ENCODE measurements around the gene ALDH3A2.

Gene ALDH3A2

DNA sequence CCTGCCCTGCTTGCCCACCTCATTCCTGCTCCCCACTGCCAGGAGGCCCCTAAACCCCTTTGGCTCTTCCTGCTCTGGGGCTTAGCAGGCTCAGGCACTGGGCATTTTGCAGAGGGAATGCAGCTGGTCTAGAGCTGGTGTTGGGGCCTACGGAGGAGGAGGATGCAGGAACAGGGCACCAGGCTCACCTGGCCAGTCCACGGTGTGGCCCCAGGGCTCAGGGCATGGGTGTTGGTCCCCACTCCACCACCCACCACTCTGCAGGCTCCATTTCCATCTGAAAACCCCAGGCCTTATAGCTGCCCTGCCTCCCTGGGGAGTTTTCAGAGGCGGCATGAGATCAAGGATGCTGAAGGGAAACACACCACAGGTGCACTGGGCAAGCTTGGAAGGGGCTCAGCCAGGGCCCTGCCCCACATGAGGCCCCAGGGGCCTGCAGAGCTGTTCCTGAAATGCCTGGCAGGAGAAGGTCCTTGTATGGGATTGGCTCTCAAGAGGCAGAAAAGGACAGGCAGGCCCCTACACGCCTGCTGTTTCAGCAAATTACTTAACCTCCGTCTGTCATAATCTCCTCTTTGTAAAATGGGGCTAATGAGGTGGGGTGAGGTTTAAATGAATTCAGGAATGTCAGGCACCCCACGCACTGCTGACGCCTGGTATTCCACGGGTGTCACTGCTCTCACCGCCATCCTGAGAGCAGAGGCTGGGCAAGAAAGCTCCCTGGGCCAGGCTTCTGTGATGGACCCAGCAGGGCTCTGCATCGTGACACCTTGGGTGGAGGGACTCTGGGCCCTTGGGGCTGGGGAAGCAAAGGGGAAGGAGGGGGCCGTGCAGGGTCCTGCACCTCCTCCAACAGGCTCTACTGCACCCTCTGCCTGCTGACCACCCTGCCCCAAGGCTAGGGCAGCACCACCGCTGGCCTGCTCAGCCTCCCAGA is 58.5 kb downstream of the ALDH3A2 start:
- H3K4me3 Mint-ChIP-seq, result no peak overlapping the region
- peaks cover 26% of the 10 kb centered on the region for H3K4me1 Mint-ChIP-seq

DNA sequence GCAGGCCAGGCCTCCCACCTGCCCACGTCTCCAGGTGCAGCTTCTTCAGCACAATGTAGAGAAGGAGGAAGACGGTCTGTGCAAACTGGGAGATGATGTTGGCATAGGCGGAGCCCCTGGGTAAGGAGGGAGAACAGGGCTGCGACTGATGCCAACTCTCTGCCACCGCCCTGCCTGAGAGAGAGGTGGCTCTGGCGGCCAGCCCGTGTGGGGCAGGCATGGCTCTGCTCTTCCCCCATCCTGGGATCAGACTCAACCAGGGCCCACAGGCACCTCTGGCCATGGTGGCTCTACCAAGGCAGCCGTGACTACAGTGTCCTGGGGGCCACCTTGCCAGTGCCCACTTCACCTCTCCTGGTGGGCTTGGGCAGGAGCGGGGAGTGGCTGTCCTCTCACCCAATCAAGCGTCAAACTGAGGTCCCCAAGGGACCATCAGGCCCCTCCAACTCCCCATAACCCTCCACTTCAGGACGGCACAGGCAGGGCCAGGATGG is 59.2 kb downstream of the ALDH3A2 start:
- Mint-ChIP-seq H3K9me3 (no peaks in the 10 kb centered on the region), H3K27me3 (ENCODE audit: low read depth) (no peaks in the 10 kb centered on the region), H3K27ac (no peak overlapping the region), H3K4me1 (peaks cover 19% of the 10 kb centered on the region), H3K4me3 (no peak overlapping the region), H3K36me3 (ENCODE audit: low read depth) (no peaks in the 10 kb centered on the region)
- TF ChIP-seq, protein P1, sequence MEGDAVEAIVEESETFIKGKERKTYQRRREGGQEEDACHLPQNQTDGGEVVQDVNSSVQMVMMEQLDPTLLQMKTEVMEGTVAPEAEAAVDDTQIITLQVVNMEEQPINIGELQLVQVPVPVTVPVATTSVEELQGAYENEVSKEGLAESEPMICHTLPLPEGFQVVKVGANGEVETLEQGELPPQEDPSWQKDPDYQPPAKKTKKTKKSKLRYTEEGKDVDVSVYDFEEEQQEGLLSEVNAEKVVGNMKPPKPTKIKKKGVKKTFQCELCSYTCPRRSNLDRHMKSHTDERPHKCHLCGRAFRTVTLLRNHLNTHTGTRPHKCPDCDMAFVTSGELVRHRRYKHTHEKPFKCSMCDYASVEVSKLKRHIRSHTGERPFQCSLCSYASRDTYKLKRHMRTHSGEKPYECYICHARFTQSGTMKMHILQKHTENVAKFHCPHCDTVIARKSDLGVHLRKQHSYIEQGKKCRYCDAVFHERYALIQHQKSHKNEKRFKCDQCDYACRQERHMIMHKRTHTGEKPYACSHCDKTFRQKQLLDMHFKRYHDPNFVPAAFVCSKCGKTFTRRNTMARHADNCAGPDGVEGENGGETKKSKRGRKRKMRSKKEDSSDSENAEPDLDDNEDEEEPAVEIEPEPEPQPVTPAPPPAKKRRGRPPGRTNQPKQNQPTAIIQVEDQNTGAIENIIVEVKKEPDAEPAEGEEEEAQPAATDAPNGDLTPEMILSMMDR (IDR thresholded peaks at IDR 0.05; ENCODE audit: unreplicated experiment in 3 of 3), result no peak

More for the DNA sequence above, 58.5 kb downstream of the ALDH3A2 start:
- no peaks in the 10 kb centered on the region for H3K36me3 Mint-ChIP-seq (ENCODE audit: low read depth)
- TF ChIP-seq, protein P1 (IDR thresholded peaks at IDR 0.05; ENCODE audit: unreplicated experiment in 3 of 3), result no peak
- H3K27me3 Mint-ChIP-seq (ENCODE audit: low read depth), result no peaks in the 10 kb centered on the region
- no peaks in the 10 kb centered on the region for H3K9me3 Mint-ChIP-seq
- peak overlapping the region in 1 of 3 experiments; percentile 20 for H3K27ac Mint-ChIP-seq

DNA sequence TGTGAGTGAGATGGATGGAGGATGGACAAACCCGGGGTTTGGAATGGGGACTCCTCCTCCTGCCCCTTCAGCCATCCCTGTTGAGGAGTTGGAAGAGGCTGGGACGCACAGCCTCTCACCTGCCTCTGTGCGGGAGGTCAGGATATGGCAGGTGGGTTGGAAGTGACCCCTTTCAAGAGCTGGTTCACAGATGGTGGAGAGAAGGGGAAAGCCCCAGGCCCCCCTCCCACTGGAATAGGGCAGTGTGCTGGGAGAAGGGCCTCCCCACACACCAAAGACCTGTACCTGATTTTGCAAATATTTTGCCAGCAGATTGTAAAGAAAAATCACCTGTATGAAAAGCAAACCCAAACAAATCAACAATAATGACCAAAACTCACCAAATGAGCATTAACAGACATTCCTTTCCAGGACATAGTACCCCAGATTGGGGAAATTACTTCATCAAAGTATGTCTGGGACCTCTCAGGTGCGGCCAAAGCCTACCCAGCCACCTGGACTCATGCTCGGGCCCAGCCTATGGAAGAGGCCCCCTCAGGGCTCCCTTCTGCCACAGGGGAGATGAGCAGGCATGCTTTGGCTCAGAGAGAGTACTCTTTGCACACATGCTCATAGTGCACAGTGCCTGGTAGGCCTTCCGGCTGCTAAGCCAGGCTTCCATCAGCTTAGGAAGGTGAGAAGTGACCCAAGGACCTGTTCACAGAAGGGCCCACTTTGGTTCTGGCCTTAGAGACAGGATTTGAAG is 60.1 kb downstream of the ALDH3A2 start:
- Mint-ChIP-seq H3K27me3 (ENCODE audit: low read depth) (no peaks in the 10 kb centered on the region), H3K9me3 (no peaks in the 10 kb centered on the region)
- TF ChIP-seq, protein P1 (IDR thresholded peaks at IDR 0.05; ENCODE audit: unreplicated experiment in 3 of 3), result no peak

DNA sequence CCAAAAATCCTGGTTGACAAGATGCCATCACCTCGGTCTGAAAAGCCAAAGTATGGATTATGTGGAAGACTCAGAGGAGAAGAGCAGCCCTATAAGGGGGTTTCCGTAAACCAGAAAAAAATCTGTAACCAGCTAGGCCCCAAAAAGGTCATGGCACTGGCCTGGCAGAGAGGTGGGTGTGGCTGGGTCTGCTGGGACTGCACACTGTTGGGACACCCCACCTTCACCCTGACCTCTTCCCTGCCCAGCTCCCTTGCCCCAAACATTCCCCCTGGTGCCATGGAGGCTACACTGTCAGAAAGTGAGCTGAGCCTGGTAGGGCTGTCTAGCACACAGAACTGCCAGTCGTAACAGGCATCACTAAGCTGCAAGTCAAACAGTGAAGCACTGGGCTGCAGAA is 61.3 kb downstream of the ALDH3A2 start:
- no peak overlapping the region for H3K27ac Mint-ChIP-seq
- no peaks in the 10 kb centered on the region for H3K27me3 Mint-ChIP-seq (ENCODE audit: low read depth)
- TF ChIP-seq, protein P1 (IDR thresholded peaks at IDR 0.05; ENCODE audit: unreplicated experiment in 3 of 3), result no peak
- H3K4me1 Mint-ChIP-seq, result no peaks in the 10 kb centered on the region
- H3K4me3 Mint-ChIP-seq, result no peak overlapping the region
- H3K36me3 Mint-ChIP-seq (ENCODE audit: low read depth), result no peaks in the 10 kb centered on the region
- H3K9me3 Mint-ChIP-seq, result no peaks in the 10 kb centered on the region

More for the DNA sequence above, 60.1 kb downstream of the ALDH3A2 start:
- H3K36me3 Mint-ChIP-seq (ENCODE audit: low read depth), result no peaks in the 10 kb centered on the region
- peaks cover 11% of the 10 kb centered on the region for H3K4me1 Mint-ChIP-seq
- H3K27ac Mint-ChIP-seq, result peak overlapping the region in 2 of 3 experiments; percentile 23 to 61
- H3K4me3 Mint-ChIP-seq, result no peak overlapping the region

DNA sequence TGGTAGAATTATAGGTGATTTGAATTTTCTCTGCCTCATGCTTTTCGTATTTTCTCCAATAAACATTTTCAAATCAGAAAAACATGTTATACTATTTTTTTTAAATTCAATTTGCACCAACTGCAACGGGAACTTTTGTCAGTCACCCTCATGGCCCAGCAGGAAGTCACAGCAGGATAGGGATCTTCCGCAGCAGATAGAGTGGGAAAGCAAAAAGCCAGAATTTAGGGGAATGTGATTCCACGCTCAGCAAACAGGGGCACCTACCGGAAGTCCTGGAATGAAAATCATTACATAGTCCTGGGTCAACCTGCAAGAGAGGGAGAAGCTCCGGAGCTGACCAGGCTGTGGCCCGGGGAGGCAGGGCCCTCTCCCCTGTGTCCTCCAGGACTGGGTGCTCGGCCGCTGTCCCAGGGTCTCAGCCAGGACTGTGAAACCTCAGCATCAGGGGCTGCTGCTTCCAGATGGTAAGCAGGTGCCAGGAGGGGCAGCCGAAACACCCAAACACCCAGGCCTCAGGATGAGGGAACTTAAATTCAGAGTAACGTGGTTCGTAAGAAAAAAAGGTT is 64.0 kb downstream of the ALDH3A2 start:
- no peak overlapping the region for H3K27ac Mint-ChIP-seq
- TF ChIP-seq, protein P1 (IDR thresholded peaks at IDR 0.05; ENCODE audit: unreplicated experiment in 3 of 3), result no peak

More for the DNA sequence above, 64.0 kb downstream of the ALDH3A2 start:
- Mint-ChIP-seq H3K9me3 (no peaks in the 10 kb centered on the region), H3K4me3 (no peak overlapping the region), H3K4me1 (peaks cover under 1% of the 10 kb centered on the region), H3K27me3 (ENCODE audit: low read depth) (no peaks in the 10 kb centered on the region), H3K36me3 (ENCODE audit: low read depth) (no peaks in the 10 kb centered on the region)

Measured in nephron (organoid).